Activated T-cell treated with anti-CD3 and anti-CD28 coated beads for 1 hour (primary cell): Measurements from ENCODE around the gene ANXA4.

Source experiments
- DNase-seq: peaks from one replicate; pipeline ENCODE4 v3.0.0-alpha.2; 2020; ENCODE audit warnings: low read depth

The ANXA4 gene

GRCh38 chr2:69847068-69847828 is 105.3 kb downstream of the ANXA4 start:
- DNase-seq: no peak

DNA sequence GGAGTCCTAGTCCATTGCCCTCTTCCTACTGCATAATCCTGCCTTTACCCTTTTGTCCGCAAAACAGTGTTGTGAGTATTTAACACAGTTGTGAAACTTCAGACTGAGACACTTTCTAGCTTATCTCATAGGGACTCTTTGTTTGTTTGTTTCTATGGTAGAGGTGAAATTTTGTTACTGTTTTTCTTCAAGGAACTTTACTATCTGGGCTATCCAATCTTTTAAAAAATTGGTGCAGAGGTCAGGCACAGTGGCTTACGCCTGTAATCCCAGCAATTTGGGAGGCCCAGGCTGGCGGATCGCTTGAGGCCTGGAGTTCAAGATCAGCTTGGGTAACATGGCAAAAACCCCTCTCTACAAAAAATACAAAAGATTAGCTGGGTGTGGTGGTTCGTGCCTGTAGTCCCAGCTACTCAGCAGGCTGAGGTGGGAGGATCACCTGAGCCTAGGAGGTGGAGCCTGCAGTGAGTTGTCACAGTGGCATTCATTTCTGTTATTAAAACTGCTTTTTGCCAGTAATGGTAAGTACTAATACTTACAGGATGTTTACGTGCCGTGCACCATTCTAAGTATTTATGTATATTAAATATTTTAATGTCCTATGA is 106.4 kb downstream of the ANXA4 start:
- no peak for DNase-seq

DNA sequence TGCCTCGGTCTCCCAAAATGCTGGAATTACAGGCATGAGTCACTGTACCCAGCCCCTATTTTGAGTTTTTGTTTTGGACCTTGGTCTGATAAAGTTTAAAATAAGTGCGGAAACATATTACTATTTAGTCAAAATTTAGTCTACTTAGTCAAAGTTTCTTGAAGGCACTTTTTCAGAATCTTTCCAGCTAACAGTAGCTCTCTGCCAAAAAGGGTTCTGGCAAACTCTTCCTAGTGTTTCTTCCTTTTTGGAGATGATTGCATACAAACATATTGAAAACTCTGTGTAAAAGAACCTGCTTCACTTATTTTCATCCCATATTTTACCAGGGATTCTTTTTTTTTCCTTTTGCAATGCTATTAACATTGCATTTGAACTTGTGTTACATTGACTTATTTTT is 116.3 kb downstream of the ANXA4 start:
- DNase-seq: no peak

- no peak for DNase-seq
Measured at GRCh38 chr2:69863298-69863697, 121.4 kb downstream of the ANXA4 start.
